Measurements from ENCODE around the gene PKHD1.

DNA sequence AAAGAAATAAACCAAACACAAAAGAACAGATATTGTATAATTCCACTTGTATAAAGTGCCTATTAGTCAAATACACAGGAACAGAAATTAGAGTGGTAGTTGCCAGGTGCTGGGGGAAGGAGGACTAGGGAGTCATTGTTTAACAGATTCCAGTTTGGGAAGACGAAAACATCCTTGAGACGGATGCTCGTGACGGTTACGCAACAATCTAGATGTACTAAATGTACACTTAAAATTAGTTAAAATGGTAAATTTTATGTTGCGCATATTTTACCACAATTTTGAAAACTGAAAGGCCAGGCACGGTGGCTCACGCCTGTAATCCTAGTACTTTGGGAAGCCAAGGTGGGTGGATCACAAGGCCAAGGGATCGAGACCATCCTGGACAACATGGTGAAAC lies 111.0 kb downstream of the PKHD1 start:
- TF ChIP-seq, protein P1, sequence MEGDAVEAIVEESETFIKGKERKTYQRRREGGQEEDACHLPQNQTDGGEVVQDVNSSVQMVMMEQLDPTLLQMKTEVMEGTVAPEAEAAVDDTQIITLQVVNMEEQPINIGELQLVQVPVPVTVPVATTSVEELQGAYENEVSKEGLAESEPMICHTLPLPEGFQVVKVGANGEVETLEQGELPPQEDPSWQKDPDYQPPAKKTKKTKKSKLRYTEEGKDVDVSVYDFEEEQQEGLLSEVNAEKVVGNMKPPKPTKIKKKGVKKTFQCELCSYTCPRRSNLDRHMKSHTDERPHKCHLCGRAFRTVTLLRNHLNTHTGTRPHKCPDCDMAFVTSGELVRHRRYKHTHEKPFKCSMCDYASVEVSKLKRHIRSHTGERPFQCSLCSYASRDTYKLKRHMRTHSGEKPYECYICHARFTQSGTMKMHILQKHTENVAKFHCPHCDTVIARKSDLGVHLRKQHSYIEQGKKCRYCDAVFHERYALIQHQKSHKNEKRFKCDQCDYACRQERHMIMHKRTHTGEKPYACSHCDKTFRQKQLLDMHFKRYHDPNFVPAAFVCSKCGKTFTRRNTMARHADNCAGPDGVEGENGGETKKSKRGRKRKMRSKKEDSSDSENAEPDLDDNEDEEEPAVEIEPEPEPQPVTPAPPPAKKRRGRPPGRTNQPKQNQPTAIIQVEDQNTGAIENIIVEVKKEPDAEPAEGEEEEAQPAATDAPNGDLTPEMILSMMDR (IDR thresholded peaks at IDR 0.05) = no peak
- TF ChIP-seq POLR2A (IDR thresholded peaks at IDR 0.05) = no peak
